HepG2 (cell line): Measurements from ENCODE around the gene ACE2. TPM values are rescaled to one million over a fixed set of nuclear protein-coding genes. Genes with fewer than 3 reads are reported as not detected.

ENCODE experiments used
- ATAC-seq: fragments of 200-7000 bp; cut with Tn5 transposase; 3 replicates; pipeline ENCODE4 v1.9.1; 2020; ENCODE audit warnings: mild to moderate bottlenecking, moderate library complexity
- BruUV-seq: library from RNA; stranded (reverse); fragments of 400-500 nt; replicated peaks from 2 replicates; lab custom pipeline; 2021; lab: Mats Ljungman, UMichigan
- CTCF ChIA-PET: fragments of 300-600 bp; formaldehyde crosslinking; extraction: SDS; loops from one replicate; lab custom pipeline; 2021; ENCODE audit warnings: low total read pairs, inconsistent platforms, low intra/inter-chr PET ratio; lab: Yijun Ruan, JAX
- POLR2A ChIA-PET: fragments of 350-600 bp; sonication (Branson Sonifier 250); formaldehyde crosslinking; loops from one replicate; lab custom pipeline; 2020; ENCODE audit warnings: antibody characterized with exemption, inconsistent platforms; lab: Yijun Ruan, JAX
- DNase-seq: peaks from one replicate; pipeline ENCODE4 v3.0.0-alpha.2; 2015; ENCODE audit warnings: low spot score
- FAIRE-seq: peaks from 3 replicates; lab custom pipeline; 2011; peaks lifted over from hg19 to GRCh38; lab: Jason Lieb, UNC
- H2AFZ ChIP-seq: one replicate; pipeline ENCODE4 v1.6.1; 2011; ENCODE audit warnings: low read length, inconsistent platforms
- H3K27ac ChIP-seq: fragments of 300-600 bp; 3 replicates; pipeline ENCODE4 v1.8.0; 2011; ENCODE audit warnings: mixed run types, mild to moderate bottlenecking, mixed read lengths, low read length, inconsistent platforms; ENCODE audit not compliant: insufficient read depth; ENCODE audit errors: extremely low read length
- H3K27me3 ChIP-seq, 2 experiments: fragments of 200-600 bp in 1 of 2; 2 replicates in 1 of 2; 3 replicates in 1 of 2; pipeline versions ENCODE4 v1.6.0 to v1.8.0; 2011; ENCODE audit warnings: low read length in 2 of 2, mild to moderate bottlenecking in 2 of 2, moderate library complexity in 2 of 2, inconsistent platforms in 1 of 2; ENCODE audit not compliant: insufficient read depth in 2 of 2, control insufficient read depth in 1 of 2
- H3K36me3 ChIP-seq, 2 experiments: fragments of 200-600 bp in 1 of 2; replicated peaks in 1 of 2; 2 replicates in 1 of 2; 3 replicates in 1 of 2; pipeline versions ENCODE4 v1.5.1 to v1.8.0; 2011; ENCODE audit warnings: low read length in 2 of 2, inconsistent platforms in 1 of 2; ENCODE audit not compliant: insufficient read depth in 2 of 2, control insufficient read depth in 1 of 2
- H3K4me1 ChIP-seq: 2 replicates; pipeline ENCODE4 v1.5.1; 2012; ENCODE audit warnings: low read length, inconsistent platforms; ENCODE audit not compliant: insufficient read depth
- H3K4me2 ChIP-seq: 2 replicates; pipeline ENCODE4 v1.6.0; 2011; ENCODE audit warnings: low read depth, low read length, inconsistent platforms
- H3K4me3 ChIP-seq, 3 experiments: fragments of 200-600 bp in 1 of 3; sonication (generic), shearing (Covaris generic) in 1 of 3; replicated peaks in 1 of 3; 2 replicates each; pipeline ENCODE4 v1.5.1; 2011 to 2016; ENCODE audit warnings: low read length in 3 of 3, inconsistent platforms in 2 of 3, low read depth in 2 of 3, mild to moderate bottlenecking in 2 of 3, control low read depth in 1 of 3, mixed read lengths in 1 of 3; ENCODE audit not compliant: insufficient read depth in 1 of 3
- H3K79me2 ChIP-seq: one replicate; pipeline ENCODE4 v1.6.1; 2011; ENCODE audit warnings: low read length, inconsistent platforms; ENCODE audit not compliant: insufficient read depth
- H3K9ac ChIP-seq: 2 replicates; pipeline ENCODE4 v1.6.0; 2011; ENCODE audit warnings: mild to moderate bottlenecking, low read depth, low read length, inconsistent platforms; ENCODE audit not compliant: insufficient read depth
- H3K9me3 ChIP-seq: 2 replicates; pipeline ENCODE4 v1.5.1; 2012; ENCODE audit warnings: mild to moderate bottlenecking, low read length
- H4K20me1 ChIP-seq: 2 replicates; pipeline ENCODE4 v1.6.0; 2011; ENCODE audit warnings: inconsistent platforms, mild to moderate bottlenecking, low read length, moderate library complexity; ENCODE audit not compliant: insufficient read depth
- AGO1 ChIP-seq: fragments of 200-400 bp; formaldehyde crosslinking; IDR thresholded peaks from 2 replicates; pipeline ENCODE4 v1.6.1; 2017; ENCODE audit warnings: mild to moderate bottlenecking, low read depth, low read length, moderate library complexity; ENCODE audit not compliant: poor library complexity, severe bottlenecking
- FOXO4 ChIP-seq: sonication (generic); formaldehyde crosslinking; conservative IDR thresholded peaks from 2 replicates; pipeline ENCODE4 v1.8.1; 2023; ENCODE audit warnings: missing genetic modification reagents
- MYNN ChIP-seq: sonication (generic); formaldehyde crosslinking; IDR thresholded peaks from 2 replicates; pipeline ENCODE4 v1.4.0; 2020; ENCODE audit warnings: mild to moderate bottlenecking, low read depth, missing genetic modification reagents
- NCOA5 ChIP-seq: sonication (generic); formaldehyde crosslinking; IDR thresholded peaks from 2 replicates; pipeline ENCODE4 v1.4.0; 2020; ENCODE audit warnings: missing genetic modification reagents
- NFAT5 ChIP-seq: sonication (generic); formaldehyde crosslinking; IDR thresholded peaks from 2 replicates; pipeline ENCODE4 v1.4.0; 2020; ENCODE audit warnings: missing genetic modification reagents
- REPIN1 ChIP-seq: sonication (generic); formaldehyde crosslinking; IDR thresholded peaks from 2 replicates; pipeline ENCODE4 v1.8.0; 2022; ENCODE audit warnings: missing genetic modification reagents, low read depth, mild to moderate bottlenecking, borderline replicate concordance
- SP4 ChIP-seq: sonication (generic); formaldehyde crosslinking; IDR thresholded peaks from 2 replicates; pipeline ENCODE4 v1.8.1; 2023; ENCODE audit warnings: mild to moderate bottlenecking, missing genetic modification reagents
- ZBTB44 ChIP-seq: sonication (generic); formaldehyde crosslinking; IDR thresholded peaks from 2 replicates; pipeline ENCODE4 v1.4.0; 2020; ENCODE audit warnings: missing genetic modification reagents
- ZNF326 ChIP-seq: sonication (generic); formaldehyde crosslinking; IDR thresholded peaks from 2 replicates; pipeline ENCODE4 v1.4.0; 2020; ENCODE audit warnings: missing genetic modification reagents, borderline replicate concordance
- ZNF350 ChIP-seq: sonication (generic); formaldehyde crosslinking; IDR thresholded peaks from 2 replicates; pipeline ENCODE4 v1.4.0; 2020; ENCODE audit warnings: mild to moderate bottlenecking, low read depth, missing genetic modification reagents, borderline replicate concordance
- ZNF513 ChIP-seq: sonication (generic); formaldehyde crosslinking; conservative IDR thresholded peaks from 2 replicates; pipeline ENCODE4 v1.5.0; 2020; ENCODE audit warnings: missing genetic modification reagents
- ZNF878 ChIP-seq: sonication (generic); formaldehyde crosslinking; IDR thresholded peaks from 2 replicates; pipeline ENCODE4 v1.8.1; 2023; ENCODE audit warnings: mild to moderate bottlenecking, missing genetic modification reagents, moderate library complexity
- in situ Hi-C: cut with HindIII; loops from 2 replicates; pipeline ENCODE4 v1.10.0; 2017; ENCODE audit warnings: low pct_unique_long_range_greater_than_20kb; ENCODE audit not compliant: extremely low pct_ligation_motif_present
- intact Hi-C: fragments of 100-400 bp; cut with micrococcal nuclease; formaldehyde crosslinking; loops from one replicate; pipeline ENCODE4 v1.10.0; 2022; ENCODE audit not compliant: unreplicated experiment
- polyA plus RNA-seq, 8 experiments: library from polyadenylated mRNA; depleted of rRNA in 3 of 8; stranded (reverse) in 7 of 8; unstranded in 1 of 8; fragments of >200 nt; fragmentation: Illumina TruSeq in 4 of 8; extraction: Trizol in 4 of 8; gene quantifications; 2 replicates each; pipeline versions ENCODE4 v1.2.1 to v1.2.3, GENCODE V29; 2011 to 2016; ENCODE audit warnings: low read depth in 4 of 8, missing spikeins in 1 of 8, mixed read lengths in 1 of 8; ENCODE audit not compliant: insufficient read depth in 1 of 8
- total RNA-seq, 5 experiments: library from RNA; depleted of rRNA; stranded (reverse); fragments of >200 nt; fragmentation: Illumina TruSeq; extraction: Trizol; gene quantifications; 2 replicates each; pipeline ENCODE4 v1.2.3, GENCODE V29; 2016; ENCODE audit warnings: low read depth in 1 of 5

ACE2 gene
- total and polyA plus RNA-seq, 2 of the 13 experiments (the other 11 are each of a cell fraction or from before 2014, with no cell fraction given), result 0.46 to 3.1 TPM

GRCh38 chrX:15601932-15602331 is 1.2 kb upstream of the ACE2 start (continued):
- TF ChIP-seq ZBTB44 (CRISPR knock-in tag), result no peak
- TF ChIP-seq ZNF513 (CRISPR knock-in tag), result no peak

- DNase-seq, result no peak
- no peak for TF ChIP-seq FOXO4 (CRISPR knock-in tag)
- TF ChIP-seq SP4 (CRISPR knock-in tag), result no peak
- TF ChIP-seq AGO1, result no peak
- no peak for TF ChIP-seq ZNF350 (CRISPR knock-in tag)
- TF ChIP-seq NCOA5 (CRISPR knock-in tag), result no peak
- TF ChIP-seq ZNF326 (CRISPR knock-in tag), result no peak
- TF ChIP-seq MYNN, result no peak
- no peak for TF ChIP-seq REPIN1 (CRISPR knock-in tag)
- no peak for TF ChIP-seq ZNF878 (CRISPR knock-in tag)
- TF ChIP-seq NFAT5, result no peak
Measured at GRCh38 chrX:15600049-15600448, 711 bp downstream of the ACE2 start.

More at GRCh38 chrX:15600049-15600448, 711 bp downstream of the ACE2 start:
- ChIA-PET POLR2A (no interaction called here), CTCF (no interaction called here)
- Histone ChIP-seq H3K9me3 (no peaks in the 10 kb centered on the region), H3K27me3 (no peaks in the 10 kb centered on the region), H3K79me2 (no peaks in the 10 kb centered on the region), H3K27ac (no peak overlapping the region), H3K4me3 (no peak overlapping the region), H3K4me2 (no peak overlapping the region), H3K4me1 (peaks cover 38% of the 10 kb centered on the region), H3K36me3 (no peaks in the 10 kb centered on the region), H2AFZ (no peak overlapping the region), H4K20me1 (no peaks in the 10 kb centered on the region), H3K9ac (no peak overlapping the region)
- ATAC-seq (no peak), FAIRE-seq (no peak)
- intact Hi-C loops (no loop called here), in situ Hi-C loops (no loop called here)
- BruUV-seq, result no TSS peak
